K562 (cell line): Measurements from ENCODE around the gene SOWAHB. TPM values are rescaled to one million over a fixed set of nuclear protein-coding genes. Genes with fewer than 3 reads are reported as not detected.

Experiments
- BHLHE40 ChIP-seq: IDR thresholded peaks from 2 replicates; pipeline ENCODE4 v1.6.1; 2011; ENCODE audit warnings: low read length, improper control_type of control experiment
- CREB3 ChIP-seq: fragments of 450-650 bp; conservative IDR thresholded peaks from 2 replicates; pipeline ENCODE4 v1.6.1; 2016; ENCODE audit warnings: missing genetic modification characterization, low read depth, mild to moderate bottlenecking, missing compliant biosample characterization, moderate library complexity
- ELF1 ChIP-seq: fragments of 200-800 bp; sonication (Bioruptor generic); IDR thresholded peaks from 2 replicates; pipeline ENCODE4 v1.6.1; 2016; ENCODE audit warnings: missing genetic modification characterization, missing compliant biosample characterization
- ESRRB ChIP-seq: fragments of 250-450 bp; sonication (Bioruptor Pico); IDR thresholded peaks from 2 replicates; pipeline ENCODE4 v1.5.0; 2020; ENCODE audit warnings: mild to moderate bottlenecking, moderate library complexity, borderline replicate concordance
- FOXA3 ChIP-seq, 2 experiments: fragments of 450-650 bp in 1 of 2; sonication (generic) in 1 of 2; formaldehyde crosslinking; IDR thresholded peaks in 1 of 2; conservative IDR thresholded peaks in 1 of 2; 2 replicates each; pipeline versions ENCODE4 v1.4.0 to v1.8.0; 2020 to 2022; ENCODE audit warnings: mild to moderate bottlenecking in 2 of 2, missing genetic modification reagents in 1 of 2
- FUS ChIP-seq: fragments of 200-400 bp; formaldehyde crosslinking; optimal IDR thresholded peaks from 2 replicates; pipeline ENCODE3; 2017; ENCODE audit warnings: low read depth, low read length
- GABPB1 ChIP-seq: sonication (generic); formaldehyde crosslinking; IDR thresholded peaks from 2 replicates; pipeline ENCODE4 v1.8.0; 2022; ENCODE audit warnings: mild to moderate bottlenecking, missing genetic modification reagents
- GMEB1 ChIP-seq: fragments of 250-450 bp; sonication (Bioruptor Pico); IDR thresholded peaks from 2 replicates; pipeline ENCODE4 v1.4.0; 2020; ENCODE audit warnings: mild to moderate bottlenecking
- GTF2F1 ChIP-seq: IDR thresholded peaks from 2 replicates; pipeline ENCODE4 v1.6.1; 2011; ENCODE audit warnings: low read depth, low read length, improper control_type of control experiment
- HCFC1 ChIP-seq: IDR thresholded peaks from 2 replicates; pipeline ENCODE4 v1.6.1; 2012; ENCODE audit warnings: low read depth, low read length, improper control_type of control experiment
- HNRNPK ChIP-seq: fragments of 200-400 bp; formaldehyde crosslinking; IDR thresholded peaks from one replicate; pipeline ENCODE4 v1.6.1; 2018; ENCODE audit warnings: mild to moderate bottlenecking, low read depth, low read length; ENCODE audit not compliant: poor library complexity, severe bottlenecking
- HNRNPLL ChIP-seq: fragments of 200-400 bp; formaldehyde crosslinking; IDR thresholded peaks from 2 replicates; pipeline ENCODE4 v1.6.1; 2017; ENCODE audit warnings: low read length, low read depth, mild to moderate bottlenecking; ENCODE audit not compliant: poor library complexity, severe bottlenecking
- KLF1 ChIP-seq: fragments of 450-650 bp; IDR thresholded peaks from 2 replicates; pipeline ENCODE4 v1.6.1; 2016; ENCODE audit warnings: missing genetic modification characterization, missing compliant biosample characterization
- MYNN ChIP-seq, 2 experiments: sonication (generic); formaldehyde crosslinking in 1 of 2; IDR thresholded peaks; 2 replicates each; pipeline versions ENCODE4 v1.5.0 to v1.6.1; 2016 to 2020; ENCODE audit warnings: antibody characterized with exemption in 1 of 2, missing genetic modification reagents in 1 of 2
- PHF21A ChIP-seq: fragments of 450-650 bp; IDR thresholded peaks from 2 replicates; pipeline ENCODE4 v1.6.1; 2017; ENCODE audit warnings: low read depth, borderline replicate concordance
- TAL1 ChIP-seq: fragments of 450-650 bp; IDR thresholded peaks from 2 replicates; pipeline ENCODE4 v1.6.1; 2016; ENCODE audit warnings: mild to moderate bottlenecking
- TGIF2 ChIP-seq: sonication (generic); formaldehyde crosslinking; IDR thresholded peaks from 2 replicates; pipeline ENCODE4 v1.8.1; 2022; ENCODE audit warnings: mild to moderate bottlenecking, missing genetic modification reagents, moderate library complexity
- TRIM24 ChIP-seq, 2 experiments: fragments of 450-650 bp; IDR thresholded peaks; 2 replicates each; pipeline ENCODE4 v1.6.1; 2016
- ZEB2 ChIP-seq: fragments of 450-650 bp; IDR thresholded peaks from 2 replicates; pipeline ENCODE4 v1.6.1; 2016
- ZKSCAN3 ChIP-seq: fragments of 250-450 bp; sonication (Bioruptor Pico); IDR thresholded peaks from 2 replicates; pipeline ENCODE4 v1.4.0; 2020
- ZNF23 ChIP-seq: fragments of 250-450 bp; sonication (Bioruptor Pico); IDR thresholded peaks from 2 replicates; pipeline ENCODE4 v1.4.0; 2020; ENCODE audit warnings: mild to moderate bottlenecking
- ZNF263 ChIP-seq: sonication (generic); formaldehyde crosslinking; IDR thresholded peaks from 2 replicates; pipeline ENCODE4 v1.8.0; 2022; ENCODE audit warnings: mild to moderate bottlenecking, missing genetic modification reagents, borderline replicate concordance
- ZNF695 ChIP-seq: fragments of 450-650 bp; formaldehyde crosslinking; IDR thresholded peaks from 2 replicates; pipeline ENCODE4 v1.4.0; 2020; ENCODE audit warnings: mild to moderate bottlenecking, moderate library complexity
- ZNF785 ChIP-seq: fragments of 250-450 bp; sonication (Bioruptor Pico); IDR thresholded peaks from 2 replicates; pipeline ENCODE4 v1.4.0; 2020; ENCODE audit warnings: mild to moderate bottlenecking
- polyA plus RNA-seq, 8 experiments: library from polyadenylated mRNA; depleted of rRNA in 4 of 8; stranded (reverse) in 5 of 8; unstranded in 3 of 8; fragments of >200 nt; fragmentation: Nextera tagmentation in 2 of 8; fragmentation: Illumina TruSeq in 1 of 8; extraction: Ambion mirVana in 2 of 8; extraction: Trizol in 1 of 8; gene quantifications; 2 replicates each; pipeline versions ENCODE4 v1.2.1 to v1.2.3, GENCODE V29; 2011 to 2014; ENCODE audit warnings: inconsistent platforms in 1 of 8, missing spikeins in 1 of 8
- total RNA-seq, 7 experiments: library from RNA; depleted of rRNA in 6 of 7; stranded (reverse); fragments of >200 nt in 6 of 7; fragmentation: Illumina TruSeq in 2 of 7; extraction: Trizol in 2 of 7; gene quantifications; 2 replicates each; pipeline versions ENCODE4 v1.2.1 to v1.2.3, GENCODE V29; 2011 to 2021; ENCODE audit warnings: low replicate concordance in 1 of 7
- TF ChIP-seq, protein P1 (sequence below): sonication (generic); formaldehyde crosslinking; IDR thresholded peaks from 2 replicates; pipeline ENCODE4 v1.8.1; 2022; ENCODE audit warnings: missing genetic modification reagents
- TF ChIP-seq, protein P2 (sequence below): sonication (generic); formaldehyde crosslinking; IDR thresholded peaks from 2 replicates; pipeline ENCODE4 v1.8.1; 2023; ENCODE audit warnings: mild to moderate bottlenecking, missing genetic modification reagents

Gene SOWAHB
- total and polyA plus RNA-seq, 9 of the 15 experiments (the other 6 are each of a cell fraction or from before 2014, with no cell fraction given): not detected

GRCh38 chr4:76943129-76943620 lies 45.2 kb upstream of the SOWAHB start (continued):
- TF ChIP-seq CREB3 (tag): peak; percentile 0; the same call in 1 of the 2 replicates
- no peak for TF ChIP-seq GABPB1 (CRISPR knock-in tag)
- TF ChIP-seq TAL1: peak; percentile 37
- TF ChIP-seq ELF1 (tag): no peak
- 0 out of 2 replicates have a peak, but pooled peaks have one; percentile 22 for TF ChIP-seq MYNN (IDR thresholded peaks at IDR 0.05)
- TF ChIP-seq MYNN (CRISPR knock-in tag; IDR thresholded peaks at IDR 0.05): no peak
- TF ChIP-seq, protein P1, sequence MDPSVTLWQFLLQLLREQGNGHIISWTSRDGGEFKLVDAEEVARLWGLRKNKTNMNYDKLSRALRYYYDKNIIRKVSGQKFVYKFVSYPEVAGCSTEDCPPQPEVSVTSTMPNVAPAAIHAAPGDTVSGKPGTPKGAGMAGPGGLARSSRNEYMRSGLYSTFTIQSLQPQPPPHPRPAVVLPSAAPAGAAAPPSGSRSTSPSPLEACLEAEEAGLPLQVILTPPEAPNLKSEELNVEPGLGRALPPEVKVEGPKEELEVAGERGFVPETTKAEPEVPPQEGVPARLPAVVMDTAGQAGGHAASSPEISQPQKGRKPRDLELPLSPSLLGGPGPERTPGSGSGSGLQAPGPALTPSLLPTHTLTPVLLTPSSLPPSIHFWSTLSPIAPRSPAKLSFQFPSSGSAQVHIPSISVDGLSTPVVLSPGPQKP (CRISPR knock-in tag): no peak
- TF ChIP-seq ZNF785 (CRISPR knock-in tag): no peak
- TF ChIP-seq ZNF263: no peak
- TF ChIP-seq KLF1: no peak
- no peak for TF ChIP-seq GTF2F1
- TF ChIP-seq HCFC1: no peak
- TF ChIP-seq FOXA3 (CRISPR knock-in tag; conservative IDR thresholded peaks at IDR 0.05 in 1 of 2, IDR thresholded peaks at IDR 0.05 in 1 of 2): no peak
- TF ChIP-seq BHLHE40: no peak
- no peak for TF ChIP-seq ZKSCAN3 (CRISPR knock-in tag)
- no peak for TF ChIP-seq FUS
- no peak for TF ChIP-seq HNRNPK
- no peak for TF ChIP-seq TGIF2 (CRISPR knock-in tag)
- peak; percentile 56; the same call in 1 of the 2 replicates for TF ChIP-seq ZEB2
- no peak for TF ChIP-seq HNRNPLL
- TF ChIP-seq PHF21A: no peak
- TF ChIP-seq, protein P2, sequence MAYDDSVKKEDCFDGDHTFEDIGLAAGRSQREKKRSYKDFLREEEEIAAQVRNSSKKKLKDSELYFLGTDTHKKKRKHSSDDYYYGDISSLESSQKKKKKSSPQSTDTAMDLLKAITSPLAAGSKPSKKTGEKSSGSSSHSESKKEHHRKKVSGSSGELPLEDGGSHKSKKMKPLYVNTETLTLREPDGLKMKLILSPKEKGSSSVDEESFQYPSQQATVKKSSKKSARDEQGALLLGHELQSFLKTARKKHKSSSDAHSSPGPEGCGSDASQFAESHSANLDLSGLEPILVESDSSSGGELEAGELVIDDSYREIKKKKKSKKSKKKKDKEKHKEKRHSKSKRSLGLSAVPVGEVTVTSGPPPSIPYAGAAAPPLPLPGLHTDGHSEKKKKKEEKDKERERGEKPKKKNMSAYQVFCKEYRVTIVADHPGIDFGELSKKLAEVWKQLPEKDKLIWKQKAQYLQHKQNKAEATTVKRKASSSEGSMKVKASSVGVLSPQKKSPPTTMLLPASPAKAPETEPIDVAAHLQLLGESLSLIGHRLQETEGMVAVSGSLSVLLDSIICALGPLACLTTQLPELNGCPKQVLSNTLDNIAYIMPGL (CRISPR knock-in tag): no peak
- no peak for TF ChIP-seq ESRRB (CRISPR knock-in tag)
- no peak for TF ChIP-seq GMEB1 (CRISPR knock-in tag)
- no peak for TF ChIP-seq ZNF23 (CRISPR knock-in tag)
- TF ChIP-seq TRIM24 (IDR thresholded peaks at IDR 0.05): peak; percentile 45 to 74; a peak in 2 of 4 replicates
- no peak for TF ChIP-seq ZNF695 (CRISPR knock-in tag)
